GM21390 (cell line): ENCODE data around the gene TRIM67.
A peak's percentile ranks its signal among the peaks of the same experiment; 100 is the strongest.

Source experiments
- ATAC-seq: cut with Tn5 transposase; IDR thresholded peaks from one replicate; pipeline ENCODE4 v1.9.1; 2021; ENCODE audit not compliant: unreplicated experiment

Gene TRIM67

DNA sequence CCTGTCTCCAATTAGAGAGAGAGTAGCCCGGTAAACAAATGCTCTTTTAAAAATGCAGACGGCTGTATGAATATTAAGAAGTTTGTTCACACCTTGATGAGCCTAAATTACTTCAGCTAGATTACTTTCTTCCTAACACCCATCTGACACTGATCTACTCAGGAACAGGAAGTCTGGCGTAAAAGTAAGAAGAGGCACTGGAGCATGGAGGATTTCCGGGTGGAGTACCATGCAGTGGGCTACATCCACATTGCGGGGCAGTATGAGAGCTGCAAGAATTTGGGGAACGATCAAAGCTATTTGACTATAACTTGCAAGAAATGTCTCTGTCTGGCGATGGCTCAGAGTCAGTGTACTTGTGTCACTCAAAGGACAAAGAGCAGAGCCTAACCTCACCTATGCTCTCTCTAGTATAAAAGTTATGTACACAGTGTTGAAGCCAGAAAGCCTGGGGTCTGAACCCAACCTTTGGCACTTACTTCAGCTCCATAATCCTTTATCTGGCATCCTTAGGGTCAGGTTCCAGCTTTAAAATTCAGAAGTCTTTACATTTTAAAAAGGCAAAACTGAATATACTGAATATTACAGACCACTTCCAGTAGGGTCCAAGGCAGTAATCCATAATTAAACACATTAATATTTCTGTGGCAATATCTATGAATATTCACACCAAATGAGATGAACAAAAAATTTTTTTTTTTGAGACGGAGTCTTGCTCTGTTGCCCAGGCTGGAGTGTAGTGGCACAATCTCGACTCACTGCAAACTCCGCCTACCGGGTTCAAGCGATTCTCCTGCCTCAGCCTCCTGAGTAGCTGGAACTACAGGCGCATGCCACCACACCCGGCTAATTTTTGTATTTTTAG, 71.2 kb downstream of the TRIM67 start:
- peak; percentile 77 for ATAC-seq

DNA sequence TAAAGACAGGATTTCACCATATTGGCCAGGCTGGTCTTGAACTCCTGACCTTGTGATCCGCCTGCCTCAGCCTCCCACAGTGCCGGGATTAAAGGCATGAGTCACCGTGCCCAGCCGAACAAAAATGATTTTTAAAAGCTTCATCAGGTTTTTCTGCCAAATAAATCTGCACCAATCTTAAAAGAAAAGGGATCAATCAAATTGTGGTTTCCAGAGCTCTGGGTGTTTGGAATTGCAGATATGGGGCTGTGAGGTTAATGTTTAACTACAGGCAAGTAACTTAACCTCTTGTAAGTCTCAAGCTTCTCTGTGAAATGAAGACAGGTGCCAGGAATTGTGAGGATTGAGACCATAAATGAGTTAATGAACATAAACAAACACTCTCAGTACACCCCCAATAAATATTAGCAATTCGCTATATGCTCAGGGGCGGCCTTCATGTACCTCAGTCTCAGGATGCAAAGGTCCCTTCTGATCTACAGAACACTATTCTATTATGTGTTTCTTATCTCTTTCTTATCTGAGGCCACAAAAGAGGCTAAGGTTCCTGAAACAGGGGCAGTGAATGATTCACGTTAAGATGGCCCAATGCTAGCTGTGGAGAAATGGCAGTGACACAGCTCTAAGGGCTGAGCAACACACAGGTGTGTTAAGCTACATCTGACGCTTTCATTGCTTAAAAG, 72.0 kb downstream of the TRIM67 start:
- ATAC-seq = no peak

DNA sequence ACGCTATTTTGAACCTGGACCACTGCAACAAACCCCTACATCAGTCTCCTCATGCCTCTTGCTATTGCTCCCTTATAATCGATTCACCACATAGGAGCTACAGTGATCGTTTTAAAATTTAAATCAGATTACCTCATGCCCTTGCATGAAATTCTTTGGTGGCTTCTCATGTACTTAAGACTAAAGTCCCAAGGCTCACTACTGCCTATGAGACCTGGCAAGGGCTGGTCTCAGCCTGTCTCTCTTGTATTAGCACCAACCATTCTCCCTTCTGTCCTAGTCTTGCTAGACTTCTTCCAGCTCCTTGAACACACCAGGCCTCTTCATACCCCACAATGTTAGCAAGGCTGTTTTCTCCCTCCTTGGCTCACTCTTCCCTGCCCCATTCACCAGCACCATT, 72.6 kb downstream of the TRIM67 start:
- no peak for ATAC-seq

DNA sequence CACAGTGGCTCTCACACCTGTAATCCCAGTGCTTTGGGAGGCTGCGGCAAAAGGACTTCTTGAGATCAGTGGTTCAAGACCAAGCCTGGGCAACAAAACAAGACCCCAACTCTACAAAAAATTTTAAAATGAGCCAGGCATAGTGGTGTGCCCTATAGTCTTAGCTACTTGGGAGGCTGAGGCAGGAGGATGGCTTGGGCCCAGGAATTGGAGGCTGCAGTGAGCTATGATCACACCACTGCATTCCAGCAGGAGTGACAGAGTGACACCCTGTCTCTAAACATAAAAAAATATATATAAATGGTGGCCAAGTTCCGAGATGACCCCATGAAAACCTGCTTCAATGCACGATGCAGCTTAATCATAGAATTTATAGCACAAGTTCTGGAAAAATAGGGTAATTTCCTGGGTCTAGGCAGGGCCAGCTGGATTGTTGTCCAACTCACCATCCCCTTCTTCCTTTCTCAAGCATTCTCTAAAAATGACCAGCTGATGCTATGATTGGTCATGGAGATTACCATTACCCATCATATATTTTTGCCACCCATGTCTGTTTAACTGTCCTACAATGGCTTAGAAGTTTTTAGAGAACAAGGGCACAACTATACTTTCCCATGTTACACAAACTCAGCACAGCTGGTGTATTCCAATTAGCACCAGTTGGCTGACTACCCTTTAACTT, 73.8 kb downstream of the TRIM67 start:
- ATAC-seq = no peak

DNA sequence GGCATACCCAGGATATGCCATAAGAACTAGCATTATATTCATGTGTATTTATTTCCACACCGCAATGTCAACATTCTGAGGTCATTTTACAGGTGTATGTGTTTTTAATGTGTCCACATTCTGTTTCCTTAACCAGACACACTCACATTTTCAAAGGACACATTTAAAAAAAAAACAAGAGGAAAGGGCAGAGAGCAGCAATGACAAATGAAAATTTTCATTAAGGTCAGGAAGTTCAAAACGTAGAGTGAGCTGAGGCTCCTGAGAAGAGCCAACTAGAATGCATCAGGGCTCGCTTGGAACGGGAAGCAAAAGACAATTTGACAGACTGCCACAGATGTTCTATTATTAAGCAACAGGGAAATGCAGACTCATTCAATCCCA, 74.3 kb downstream of the TRIM67 start:
- ATAC-seq = no peak

DNA sequence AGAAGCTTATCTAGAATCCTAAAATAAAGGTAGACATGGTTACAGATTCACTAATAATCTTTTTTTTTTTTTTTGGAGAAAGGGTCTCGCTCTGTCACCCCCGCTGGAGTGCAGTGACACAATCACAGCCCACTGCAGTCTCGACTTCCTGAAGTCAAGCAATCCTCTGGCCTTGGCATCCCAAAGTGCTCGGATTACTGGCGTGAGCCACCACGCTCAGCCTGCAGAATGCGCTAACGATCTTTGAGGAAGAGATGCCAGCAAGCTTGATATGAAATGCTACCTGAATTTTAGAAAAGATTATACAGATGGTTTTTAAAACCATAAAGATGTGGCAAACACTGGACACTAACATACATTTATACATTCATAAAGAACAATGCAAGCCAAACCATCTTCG, 75.1 kb downstream of the TRIM67 start:
- no peak for ATAC-seq

DNA sequence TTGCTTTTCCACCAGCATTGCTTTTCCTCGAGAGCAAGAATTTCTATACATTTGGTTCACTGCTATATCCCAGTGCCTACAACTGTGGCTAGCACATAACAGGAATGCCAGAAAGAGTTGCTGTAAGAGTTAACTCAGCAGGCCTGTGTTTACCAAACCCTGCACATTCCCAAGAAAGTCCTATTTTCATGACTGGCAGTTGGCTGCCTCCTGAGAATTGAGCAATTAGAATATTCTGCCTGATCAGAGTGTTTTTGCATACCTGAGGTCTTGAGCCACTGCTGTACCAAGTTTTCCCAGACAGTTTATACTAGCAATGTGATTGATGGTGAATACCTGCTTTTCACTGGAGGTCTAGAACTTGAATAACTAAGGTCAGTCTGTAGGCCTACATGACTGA, 76.4 kb downstream of the TRIM67 start:
- no peak for ATAC-seq

DNA sequence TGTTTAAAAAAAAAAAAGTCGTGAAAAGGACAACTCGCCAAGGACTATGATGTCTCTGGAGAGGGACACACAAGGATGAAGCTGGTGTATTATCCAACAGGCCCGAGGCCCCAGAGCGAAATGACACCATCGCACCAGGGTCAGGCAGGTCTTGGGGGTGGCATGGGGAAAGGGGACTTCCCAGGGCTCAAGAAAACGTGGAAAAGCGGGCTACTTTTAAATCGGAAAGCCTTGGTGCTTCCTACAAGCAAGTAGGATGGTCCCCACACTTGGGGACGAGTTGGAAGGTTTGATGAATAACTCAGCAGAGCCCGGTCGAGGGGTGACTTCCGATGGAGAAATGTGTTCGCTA, 78.6 kb downstream of the TRIM67 start:
- ATAC-seq = peak; percentile 3

DNA sequence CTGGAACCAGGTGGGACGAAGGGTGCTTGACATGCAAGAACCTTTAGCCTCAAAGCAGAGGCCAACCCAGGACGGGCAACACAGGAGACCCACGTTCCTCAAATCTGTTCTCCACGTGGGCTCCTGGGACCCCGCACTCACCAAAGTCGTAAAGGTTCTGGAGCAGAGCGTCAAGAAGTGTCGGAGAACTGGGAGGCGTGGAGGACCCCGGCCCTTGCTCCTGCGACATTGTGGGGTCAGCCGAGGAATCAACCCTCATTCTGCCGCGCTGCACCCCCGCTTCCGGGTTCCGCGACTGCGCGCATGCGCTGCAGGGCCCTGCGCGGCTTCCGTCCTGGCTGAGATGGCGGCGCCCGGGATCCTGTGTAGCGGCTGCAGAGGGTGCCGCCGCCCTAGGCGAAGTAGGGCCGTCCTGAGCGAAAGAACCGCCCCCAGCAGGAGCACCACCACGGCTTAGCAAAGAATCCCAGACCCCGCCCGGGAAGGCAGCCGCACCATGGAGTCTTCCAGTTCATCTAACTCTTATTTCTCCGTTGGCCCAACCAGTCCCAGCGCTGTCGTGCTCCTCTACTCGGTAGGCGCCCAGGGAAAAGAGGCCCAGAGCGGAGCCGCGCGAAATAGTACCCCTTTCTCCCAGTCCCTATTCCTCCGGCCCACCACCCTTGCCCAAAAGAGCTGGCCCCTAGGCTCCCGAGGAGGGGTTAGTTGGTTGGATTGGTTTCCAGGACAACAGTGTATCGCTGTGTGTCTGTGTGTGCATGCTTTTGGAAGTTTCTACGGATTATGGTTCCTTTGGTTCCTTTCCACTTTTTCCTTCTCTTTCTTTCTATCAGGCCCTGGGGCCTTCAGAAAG, 79.3 kb downstream of the TRIM67 start, which contains the start of gene GNPAT:
GNPAT (plus strand) TSS at position 330 of the 853 bp plus-strand sequence; CDS start at position 497, 167 bp downstream.
- peak; percentile 94 for ATAC-seq

DNA sequence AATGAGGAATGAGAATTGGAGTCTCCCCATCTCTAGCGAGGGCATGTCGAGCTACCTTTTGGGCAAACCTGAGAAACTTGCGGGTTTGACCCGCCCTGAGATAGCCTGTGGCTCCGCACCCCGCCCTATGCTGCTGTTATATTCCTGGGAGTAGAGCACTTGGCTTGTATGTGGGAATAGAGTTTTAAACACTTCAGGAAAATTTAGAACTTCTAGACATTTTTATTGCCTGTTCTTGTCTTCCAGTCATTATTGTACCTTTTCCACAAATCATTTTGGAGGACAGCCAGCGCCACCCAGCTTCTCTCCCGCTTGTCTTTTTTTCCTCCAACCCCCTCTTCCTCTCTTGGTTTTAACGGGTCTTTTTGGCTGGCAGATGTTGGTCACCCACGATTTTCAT, 79.9 kb downstream of the TRIM67 start:
- peak; percentile 34 for ATAC-seq

DNA sequence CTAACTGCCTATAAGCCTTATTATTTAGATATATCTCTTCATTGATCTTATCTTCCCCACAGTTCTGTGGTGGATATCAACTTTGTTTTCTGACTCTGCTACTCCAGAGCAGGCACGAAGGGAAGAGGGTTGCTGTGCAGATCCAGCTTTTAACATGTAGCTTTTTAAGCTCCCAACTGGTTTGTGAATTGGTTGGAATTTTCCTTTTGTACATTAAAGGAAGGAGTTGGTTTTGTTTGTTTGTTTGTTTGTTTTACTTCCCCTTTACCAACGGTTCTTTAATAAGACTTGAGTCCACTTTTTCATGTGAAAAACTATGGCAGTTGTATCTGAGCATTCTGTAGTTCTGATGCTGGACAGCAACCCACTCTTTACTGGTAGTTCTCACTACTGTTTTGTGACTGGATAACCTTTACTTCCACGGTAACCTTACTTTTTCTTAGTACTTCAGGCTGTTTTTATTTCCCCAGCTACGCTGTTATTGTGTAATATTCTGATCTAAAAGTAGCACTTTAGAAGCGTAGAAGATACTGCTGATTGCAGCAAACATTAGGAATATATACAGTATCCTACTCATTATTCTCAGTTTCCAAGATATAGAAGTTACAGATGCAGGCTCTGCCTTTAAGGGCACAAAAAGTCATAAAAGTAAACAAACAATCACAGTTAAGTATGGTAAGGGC, 80.8 kb downstream of the TRIM67 start:
- no peak for ATAC-seq

DNA sequence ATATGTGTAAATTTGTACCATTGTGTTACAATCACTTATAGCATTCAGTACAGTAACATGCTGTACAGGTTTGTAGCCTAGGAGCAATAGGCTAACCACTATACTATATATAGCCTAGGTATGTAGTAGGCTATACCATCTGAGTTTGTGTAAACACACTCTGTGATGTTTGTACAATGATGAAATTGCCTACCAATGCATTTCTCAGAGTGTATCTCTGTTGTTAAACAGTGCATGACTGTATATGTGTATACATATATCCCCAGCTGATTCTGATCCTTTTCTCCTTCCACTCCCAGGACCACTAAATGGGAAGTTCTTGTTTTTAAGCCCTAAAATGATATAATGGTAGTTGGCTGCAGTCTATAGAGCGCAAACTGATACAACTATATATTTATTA, 86.9 kb downstream of the TRIM67 start:
- ATAC-seq = no peak

DNA sequence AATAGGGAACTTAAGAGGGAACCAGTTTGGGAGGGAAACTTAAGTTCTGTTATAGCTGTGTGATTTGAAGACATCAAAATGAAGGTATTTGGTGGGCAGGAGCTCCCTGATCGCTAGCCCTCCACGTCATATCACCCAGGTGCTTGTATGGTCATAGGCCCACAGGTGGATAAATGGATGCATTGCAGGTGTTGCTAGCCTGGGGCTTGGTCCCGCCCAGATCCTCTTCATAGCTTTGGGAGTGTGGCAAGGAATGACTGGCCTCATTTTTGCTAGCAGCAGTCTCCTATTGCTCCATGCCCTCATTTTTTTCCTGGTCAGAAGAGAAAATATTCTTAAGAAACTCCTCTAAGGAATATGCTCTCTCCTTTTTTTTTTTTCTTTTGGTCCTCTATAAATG, 90.5 kb downstream of the TRIM67 start:
- no peak for ATAC-seq

DNA sequence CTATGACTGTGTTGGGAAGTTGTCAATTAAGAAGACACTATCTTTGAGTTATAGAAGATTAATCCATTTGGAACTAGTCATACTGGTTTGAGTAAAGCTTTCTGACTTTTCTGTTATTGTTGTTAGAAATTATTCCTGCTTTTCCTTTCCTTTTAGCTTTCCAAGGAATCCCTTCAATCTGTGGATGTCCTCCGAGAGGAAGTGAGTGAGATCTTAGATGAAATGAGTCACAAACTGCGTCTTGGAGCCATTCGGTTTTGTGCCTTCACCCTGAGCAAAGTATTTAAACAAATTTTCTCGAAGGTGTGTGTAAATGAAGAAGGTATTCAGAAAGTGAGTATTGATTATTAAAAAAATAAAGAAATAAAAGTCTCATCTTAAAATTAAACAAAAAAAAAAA, 98.5 kb downstream of the TRIM67 start:
- no peak for ATAC-seq

DNA sequence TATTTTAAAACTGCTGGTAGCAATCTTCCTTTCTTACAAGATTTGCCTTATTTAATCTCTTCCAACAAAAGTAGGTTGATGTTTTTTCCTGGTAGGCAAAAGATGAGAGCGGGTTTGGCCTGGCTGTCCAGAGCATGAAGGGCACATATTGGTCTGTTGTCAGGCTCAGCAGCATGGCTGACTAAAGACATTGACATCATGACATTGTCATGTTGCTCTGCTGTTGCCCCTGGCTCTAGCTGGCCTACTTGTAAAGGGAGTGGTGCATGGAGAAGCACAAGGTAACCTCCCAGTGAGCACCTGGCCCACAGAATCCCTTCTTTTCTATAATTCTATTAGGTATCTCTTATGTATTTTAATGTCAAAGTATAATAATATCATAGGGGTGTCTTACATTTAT, 102.8 kb downstream of the TRIM67 start:
- no peak for ATAC-seq

DNA sequence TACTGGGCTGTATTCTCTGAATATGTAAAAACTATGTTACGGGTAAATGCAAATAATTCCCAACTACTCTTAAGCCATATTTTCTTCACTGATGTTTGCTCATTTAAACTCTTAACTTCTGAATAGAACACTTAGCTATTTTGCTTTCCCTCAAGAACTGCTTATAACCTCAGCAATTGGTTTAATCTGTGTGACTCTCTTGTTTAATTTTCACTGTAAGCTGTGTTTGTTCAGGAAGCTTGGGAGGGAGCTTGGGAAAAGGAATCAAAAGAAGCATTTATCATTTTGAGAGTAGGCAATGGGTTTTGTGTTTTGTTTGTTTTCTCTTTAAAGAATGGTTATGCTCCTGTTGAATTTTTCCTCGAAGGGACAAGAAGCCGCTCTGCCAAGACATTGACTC, 103.5 kb downstream of the TRIM67 start:
- ATAC-seq = no peak

DNA sequence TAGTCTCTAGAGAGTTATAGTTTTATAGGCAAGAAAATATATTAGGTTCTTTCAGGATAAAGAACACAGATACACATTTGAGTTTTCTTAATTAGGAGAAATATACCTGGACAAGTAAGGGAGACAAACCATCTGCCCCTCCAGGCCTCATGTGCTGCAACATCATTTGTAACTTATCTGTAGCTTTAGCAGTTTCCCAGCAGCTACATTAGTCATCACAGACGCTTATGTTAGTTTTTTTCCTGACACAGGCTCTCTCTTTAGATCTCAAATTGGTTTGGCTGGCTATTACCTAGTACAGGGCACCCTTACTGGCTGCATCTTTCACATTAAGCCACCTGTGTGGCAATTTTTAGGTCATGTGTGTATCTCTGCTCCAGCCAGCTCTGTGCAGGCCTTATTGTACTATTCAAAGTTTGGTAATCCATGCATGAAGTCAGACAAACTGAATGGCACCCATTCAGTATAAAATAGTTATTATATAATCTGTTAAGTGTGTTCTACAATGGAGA, 105.0 kb downstream of the TRIM67 start:
- ATAC-seq = no peak
